Panc1 (cell line): ENCODE measurements around the gene PLA2G4C. TPM values are rescaled to one million over a fixed set of nuclear protein-coding genes. Genes with fewer than 3 reads are reported as not detected.

Experiments used
- ATAC-seq: fragments of 200-7000 bp; cut with Tn5 transposase; 2 replicates; pipeline ENCODE4 v1.9.1; 2020; ENCODE audit warnings: mild to moderate bottlenecking, moderate library complexity
- BruUV-seq: library from RNA; stranded (reverse); fragments of 400-500 nt; replicated peaks from 2 replicates; lab custom pipeline; 2021; lab: Mats Ljungman, UMichigan
- CTCF ChIA-PET: fragments of 300-600 bp; sonication (Branson Sonifier 250); formaldehyde crosslinking; loops from one replicate; lab custom pipeline; 2022; ENCODE audit warnings: antibody characterized with exemption; lab: Charles Lee
- POLR2A ChIA-PET: fragments of 300-600 bp; sonication (Branson Sonifier 250); formaldehyde crosslinking; loops from one replicate; lab custom pipeline; 2022; ENCODE audit warnings: antibody characterized with exemption; lab: Charles Lee
- DNase-seq: peaks from one replicate; pipeline ENCODE4 v3.0.0-alpha.2; 2010; ENCODE audit warnings: low read depth, low spot score
- H3K27ac ChIP-seq: 2 replicates; pipeline ENCODE4 v1.5.1; 2011; ENCODE audit warnings: mild to moderate bottlenecking, low read length, inconsistent platforms
- H3K27me3 ChIP-seq: fragments of 200-500 bp; sonication (Bioruptor generic); 2 replicates; pipeline ENCODE4 v1.6.0; 2014; ENCODE audit warnings: low read length, inconsistent platforms; ENCODE audit not compliant: control insufficient read depth, insufficient read depth
- H3K36me3 ChIP-seq: fragments of 200-500 bp; sonication (Bioruptor generic); 2 replicates; pipeline ENCODE4 v1.5.1; 2014; ENCODE audit warnings: inconsistent platforms, mild to moderate bottlenecking, low read length, moderate library complexity; ENCODE audit not compliant: control insufficient read depth, insufficient read depth
- H3K4me1 ChIP-seq: 2 replicates; pipeline ENCODE4 v1.5.1; 2011; ENCODE audit warnings: inconsistent platforms, mild to moderate bottlenecking, low read length, moderate library complexity; ENCODE audit not compliant: control insufficient read depth, insufficient read depth
- H3K4me3 ChIP-seq, 2 experiments: 2 replicates each; pipeline ENCODE4 v1.5.1; 2011 to 2012; ENCODE audit warnings: low read depth in 2 of 2, low read length in 2 of 2, mild to moderate bottlenecking in 2 of 2, inconsistent platforms in 1 of 2, moderate library complexity in 1 of 2
- H3K9me3 ChIP-seq: fragments of 200-500 bp; sonication (Bioruptor generic); 2 replicates; pipeline ENCODE4 v1.5.1; 2014; ENCODE audit warnings: low read depth, mild to moderate bottlenecking, inconsistent platforms, low read length, moderate library complexity; ENCODE audit not compliant: control insufficient read depth, insufficient read depth
- CTCF ChIP-seq: fragments of 450-650 bp; IDR thresholded peaks from 2 replicates; pipeline ENCODE4 v1.5.1; 2017; ENCODE audit warnings: mild to moderate bottlenecking
- POLR2AphosphoS5 ChIP-seq: IDR thresholded peaks from 2 replicates; pipeline ENCODE4 v1.6.1; 2012; ENCODE audit warnings: mild to moderate bottlenecking, low read depth, low read length, moderate library complexity
- REST ChIP-seq, 2 experiments: IDR thresholded peaks; 2 replicates each; pipeline ENCODE4 v1.6.1; 2011 to 2012; ENCODE audit warnings: low read depth in 2 of 2, control low read depth in 1 of 2, low read length in 1 of 2, mild to moderate bottlenecking in 1 of 2, moderate library complexity in 1 of 2; ENCODE audit not compliant: insufficient read depth in 1 of 2
- SIN3A ChIP-seq: IDR thresholded peaks from 2 replicates; pipeline ENCODE4 v1.6.1; 2012; ENCODE audit warnings: low read depth, mild to moderate bottlenecking, low read length, moderate library complexity, borderline replicate concordance; ENCODE audit not compliant: insufficient read depth
- TCF7L2 ChIP-seq: IDR thresholded peaks from 2 replicates; pipeline ENCODE4 v1.6.1; 2011; ENCODE audit warnings: mild to moderate bottlenecking, low read depth, low read length, inconsistent platforms
- in situ Hi-C: cut with HindIII; loops from 2 replicates; pipeline ENCODE4 v1.10.0; 2016; ENCODE audit warnings: low sequenced_read_pairs, low pct_unique_long_range_greater_than_20kb
- intact Hi-C: fragments of 100-400 bp; cut with micrococcal nuclease; formaldehyde crosslinking; loops from one replicate; pipeline ENCODE4 v1.10.0; 2022; ENCODE audit not compliant: unreplicated experiment
- total RNA-seq: library from RNA; stranded (reverse); gene quantifications from one replicate; pipeline ENCODE4 v1.2.1, GENCODE V29; 2021; ENCODE audit not compliant: unreplicated experiment

The PLA2G4C gene
- total RNA-seq, 1 experiment from 2014 or later, result 2.0 TPM

GRCh38 chr19:48135411-48135810 lies 24.8 kb upstream of the PLA2G4C start:
- POLR2A ChIA-PET, result no interaction called here
- no peak overlapping the region for H3K4me3 ChIP-seq
- H3K27ac ChIP-seq, result no peak overlapping the region
- in situ Hi-C loops, result no loop called here
- no TSS peak for BruUV-seq
- CTCF ChIA-PET, result no interaction called here
- ATAC-seq (no peak), DNase-seq (no peak)
- intact Hi-C loops, result no loop called here
- no peaks in the 10 kb centered on the region for H3K27me3 ChIP-seq
- H3K9me3 ChIP-seq, result no peaks in the 10 kb centered on the region
- H3K36me3 ChIP-seq, result no peaks in the 10 kb centered on the region
- H3K4me1 ChIP-seq, result no peaks in the 10 kb centered on the region
- TF ChIP-seq TCF7L2 (no peak), SIN3A (no peak), POLR2AphosphoS5 (no peak), REST (IDR thresholded peaks at IDR 0.05; ENCODE audit: insufficient read depth in 1 of 2, low read depth in 2 of 2, low read length in 1 of 2) (no peak), CTCF (no peak)

- in situ Hi-C loops, result no loop called here
- no peaks in the 10 kb centered on the region for H3K9me3 ChIP-seq
- no peaks in the 10 kb centered on the region for H3K36me3 ChIP-seq
- POLR2A ChIA-PET, result no interaction called here
- intact Hi-C loops, result no loop called here
- H3K27me3 ChIP-seq, result no peaks in the 10 kb centered on the region
- no peak overlapping the region for H3K4me3 ChIP-seq
- TF ChIP-seq POLR2AphosphoS5 (no peak), CTCF (no peak), REST (IDR thresholded peaks at IDR 0.05; ENCODE audit: insufficient read depth in 1 of 2, low read depth in 2 of 2, low read length in 1 of 2) (no peak), TCF7L2 (no peak), SIN3A (no peak)
- no peaks in the 10 kb centered on the region for H3K4me1 ChIP-seq
- CTCF ChIA-PET, result no interaction called here
- BruUV-seq, result no TSS peak
- DNase-seq, result no peak
- no peak overlapping the region for H3K27ac ChIP-seq
- ATAC-seq, result no peak
These were observed 22.5 kb upstream of the PLA2G4C start for GRCh38 chr19:48133094-48133493.
